ENCODE results near the gene ARID1A. TPM values are rescaled to one million over a fixed set of nuclear protein-coding genes. Genes with fewer than 3 reads are reported as not detected.
A peak's percentile ranks its signal among the peaks of the same experiment; 100 is the strongest.

Gene ARID1A
- total RNA-seq, 1 experiment from 2014 or later, result 120 TPM

GRCh38 chr1:26772687-26773086 lies 76.9 kb downstream of the ARID1A start:
- BruUV-seq (replicated peaks), result no TSS peak
- no peak overlapping the region for H3K27ac ChIP-seq (ENCODE audit: low read depth, low read length, poor library complexity, severe bottlenecking)
- intact Hi-C loops (cut with micrococcal nuclease; ENCODE audit: unreplicated experiment), result no loop called here
- no peak overlapping the region for H3K4me3 ChIP-seq (ENCODE audit: low read depth, low read length, poor library complexity, severe bottlenecking)
- TF ChIP-seq, protein P1, sequence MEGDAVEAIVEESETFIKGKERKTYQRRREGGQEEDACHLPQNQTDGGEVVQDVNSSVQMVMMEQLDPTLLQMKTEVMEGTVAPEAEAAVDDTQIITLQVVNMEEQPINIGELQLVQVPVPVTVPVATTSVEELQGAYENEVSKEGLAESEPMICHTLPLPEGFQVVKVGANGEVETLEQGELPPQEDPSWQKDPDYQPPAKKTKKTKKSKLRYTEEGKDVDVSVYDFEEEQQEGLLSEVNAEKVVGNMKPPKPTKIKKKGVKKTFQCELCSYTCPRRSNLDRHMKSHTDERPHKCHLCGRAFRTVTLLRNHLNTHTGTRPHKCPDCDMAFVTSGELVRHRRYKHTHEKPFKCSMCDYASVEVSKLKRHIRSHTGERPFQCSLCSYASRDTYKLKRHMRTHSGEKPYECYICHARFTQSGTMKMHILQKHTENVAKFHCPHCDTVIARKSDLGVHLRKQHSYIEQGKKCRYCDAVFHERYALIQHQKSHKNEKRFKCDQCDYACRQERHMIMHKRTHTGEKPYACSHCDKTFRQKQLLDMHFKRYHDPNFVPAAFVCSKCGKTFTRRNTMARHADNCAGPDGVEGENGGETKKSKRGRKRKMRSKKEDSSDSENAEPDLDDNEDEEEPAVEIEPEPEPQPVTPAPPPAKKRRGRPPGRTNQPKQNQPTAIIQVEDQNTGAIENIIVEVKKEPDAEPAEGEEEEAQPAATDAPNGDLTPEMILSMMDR (conservative IDR thresholded peaks at IDR 0.05; ENCODE audit: low read depth, low read length), result no peak
- TF ChIP-seq EZH2 (IDR thresholded peaks at IDR 0.05; ENCODE audit: borderline replicate concordance, low read depth, low read length, poor library complexity, severe bottlenecking), result no peak
- H3K27me3 ChIP-seq (replicated peaks; ENCODE audit: insufficient read depth, low read depth, low read length, poor library complexity), result no peaks in the 10 kb centered on the region
- no peak for DNase-seq (ENCODE audit: low spot score)
- H3K4me1 ChIP-seq (ENCODE audit: insufficient read depth, low read length, poor library complexity, severe bottlenecking), result peaks cover 21% of the 10 kb centered on the region
- H3K36me3 ChIP-seq (ENCODE audit: insufficient read depth, low read length, poor library complexity, severe bottlenecking), result peaks cover 97% of the 10 kb centered on the region
- ChIA-PET POLR2A (ENCODE audit: low non-redundant PET) (no interaction called here), CTCF (no interaction called here)
- H3K9me3 ChIP-seq (ENCODE audit: low read depth, low read length, poor library complexity, severe bottlenecking), result no peaks in the 10 kb centered on the region

DNA sequence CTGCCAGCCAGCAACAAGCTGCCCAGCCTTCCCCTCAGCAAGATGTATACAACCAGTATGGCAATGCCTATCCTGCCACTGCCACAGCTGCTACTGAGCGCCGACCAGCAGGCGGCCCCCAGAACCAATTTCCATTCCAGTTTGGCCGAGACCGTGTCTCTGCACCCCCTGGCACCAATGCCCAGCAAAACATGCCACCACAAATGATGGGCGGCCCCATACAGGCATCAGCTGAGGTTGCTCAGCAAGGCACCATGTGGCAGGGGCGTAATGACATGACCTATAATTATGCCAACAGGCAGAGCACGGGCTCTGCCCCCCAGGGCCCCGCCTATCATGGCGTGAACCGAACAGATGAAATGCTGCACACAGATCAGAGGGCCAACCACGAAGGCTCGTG lies 78.6 kb downstream of the ARID1A start:
- Histone ChIP-seq H3K4me1 (ENCODE audit: insufficient read depth, low read length, poor library complexity, severe bottlenecking) (peaks cover 11% of the 10 kb centered on the region), H3K4me3 (ENCODE audit: low read depth, low read length, poor library complexity, severe bottlenecking) (no peak overlapping the region), H3K9me3 (ENCODE audit: low read depth, low read length, poor library complexity, severe bottlenecking) (no peaks in the 10 kb centered on the region), H3K27me3 (replicated peaks; ENCODE audit: insufficient read depth, low read depth, low read length, poor library complexity) (no peaks in the 10 kb centered on the region), H3K36me3 (ENCODE audit: insufficient read depth, low read length, poor library complexity, severe bottlenecking) (peaks cover 95% of the 10 kb centered on the region), H3K27ac (ENCODE audit: low read depth, low read length, poor library complexity, severe bottlenecking) (no peak overlapping the region)
- intact Hi-C loops (cut with micrococcal nuclease; ENCODE audit: unreplicated experiment), result no loop called here
- no peak for DNase-seq (ENCODE audit: low spot score)
- TF ChIP-seq EZH2 (IDR thresholded peaks at IDR 0.05; ENCODE audit: borderline replicate concordance, low read depth, low read length, poor library complexity, severe bottlenecking), result no peak
- TF ChIP-seq, protein P1 (conservative IDR thresholded peaks at IDR 0.05; ENCODE audit: low read depth, low read length), result no peak
- ChIA-PET CTCF (no interaction called here), POLR2A (ENCODE audit: low non-redundant PET) (no interaction called here)
- TSS peak; percentile 22 for BruUV-seq (replicated peaks)

GRCh38 chr1:26775666-26776065 lies 79.9 kb downstream of the ARID1A start:
- ChIA-PET CTCF (no interaction called here), POLR2A (ENCODE audit: low non-redundant PET) (no interaction called here)
- Histone ChIP-seq H3K4me3 (ENCODE audit: low read depth, low read length, poor library complexity, severe bottlenecking) (no peak overlapping the region), H3K9me3 (ENCODE audit: low read depth, low read length, poor library complexity, severe bottlenecking) (no peaks in the 10 kb centered on the region), H3K4me1 (ENCODE audit: insufficient read depth, low read length, poor library complexity, severe bottlenecking) (peaks cover 10% of the 10 kb centered on the region), H3K36me3 (ENCODE audit: insufficient read depth, low read length, poor library complexity, severe bottlenecking) (peaks cover 96% of the 10 kb centered on the region), H3K27ac (ENCODE audit: low read depth, low read length, poor library complexity, severe bottlenecking) (no peak overlapping the region), H3K27me3 (replicated peaks; ENCODE audit: insufficient read depth, low read depth, low read length, poor library complexity) (no peaks in the 10 kb centered on the region)
- no TSS peak for BruUV-seq (replicated peaks)
- intact Hi-C loops (cut with micrococcal nuclease; ENCODE audit: unreplicated experiment), result no loop called here
- no peak for TF ChIP-seq EZH2 (IDR thresholded peaks at IDR 0.05; ENCODE audit: borderline replicate concordance, low read depth, low read length, poor library complexity, severe bottlenecking)
- TF ChIP-seq, protein P1 (conservative IDR thresholded peaks at IDR 0.05; ENCODE audit: low read depth, low read length), result no peak
- DNase-seq (ENCODE audit: low spot score), result no peak

All from A673 (cell line).